Measurements from ENCODE around the gene PCDHGA7. TPM values are rescaled to one million over a fixed set of nuclear protein-coding genes. Genes with fewer than 3 reads are reported as not detected.
"Not testable (repeated sequence)": the region's sequence is repeated elsewhere in the genome, so short reads cannot be mapped to it uniquely, and the experiment has no call there.

The PCDHGA7 gene
- polyA plus RNA-seq, 1 donor (not counting 4 experiments of a cell fraction or from before 2014, with no cell fraction given), result 0.13 TPM

- Histone ChIP-seq H3K27me3 (ENCODE audit: control insufficient read depth, extremely low read depth, insufficient read depth, low read length) (peaks cover 15% of the 10 kb centered on the region), H3K4me1 (ENCODE audit: control insufficient read depth, extremely low read depth, insufficient read depth, low read length) (peaks cover 5% of the 10 kb centered on the region), H3K27ac (ENCODE audit: control insufficient read depth, insufficient read depth, low read length) (peak within 1 kb of the TSS; percentile 14), H3K9me3 (ENCODE audit: control insufficient read depth, low read depth, low read length) (peaks cover 23% of the 10 kb centered on the region), H3K36me3 (ENCODE audit: control insufficient read depth in 2 of 2, extremely low read depth in 1 of 2, insufficient read depth in 2 of 2, low read length in 2 of 2) (no peaks in the 10 kb centered on the region), H3K4me2 (ENCODE audit: control insufficient read depth, extremely low read depth, insufficient read depth, low read depth, low read length) (peak within 1 kb of the TSS; percentile 82), H2AFZ (ENCODE audit: control insufficient read depth, low read length) (peak within 1 kb of the TSS; percentile 80), H3K4me3 (ENCODE audit: control insufficient read depth in 2 of 3, extremely low read depth in 1 of 3, insufficient read depth in 2 of 3, low read depth in 1 of 3, low read length in 3 of 3) (peak within 1 kb of the TSS; percentile 35 to 76 (median 75)), H4K20me1 (ENCODE audit: control insufficient read depth, extremely low read depth, insufficient read depth, low read length) (no peaks in the 10 kb centered on the region), H3K79me2 (ENCODE audit: control insufficient read depth, insufficient read depth, low read length) (no peaks in the 10 kb centered on the region), H3K9me1 (ENCODE audit: control insufficient read depth, extremely low read depth, insufficient read depth, low read length) (no peaks in the 10 kb centered on the region), H3K9ac (ENCODE audit: control insufficient read depth, extremely low read depth, insufficient read depth, low read length) (peak within 1 kb of the TSS; percentile 66)
- FAIRE-seq (peak; percentile 26), DNase-seq (ENCODE audit: low read depth, low spot score) (no peak)
- TF ChIP-seq EZH2 (IDR thresholded peaks at IDR 0.05; ENCODE audit: low read length), result no peak
- TF ChIP-seq, protein P1, sequence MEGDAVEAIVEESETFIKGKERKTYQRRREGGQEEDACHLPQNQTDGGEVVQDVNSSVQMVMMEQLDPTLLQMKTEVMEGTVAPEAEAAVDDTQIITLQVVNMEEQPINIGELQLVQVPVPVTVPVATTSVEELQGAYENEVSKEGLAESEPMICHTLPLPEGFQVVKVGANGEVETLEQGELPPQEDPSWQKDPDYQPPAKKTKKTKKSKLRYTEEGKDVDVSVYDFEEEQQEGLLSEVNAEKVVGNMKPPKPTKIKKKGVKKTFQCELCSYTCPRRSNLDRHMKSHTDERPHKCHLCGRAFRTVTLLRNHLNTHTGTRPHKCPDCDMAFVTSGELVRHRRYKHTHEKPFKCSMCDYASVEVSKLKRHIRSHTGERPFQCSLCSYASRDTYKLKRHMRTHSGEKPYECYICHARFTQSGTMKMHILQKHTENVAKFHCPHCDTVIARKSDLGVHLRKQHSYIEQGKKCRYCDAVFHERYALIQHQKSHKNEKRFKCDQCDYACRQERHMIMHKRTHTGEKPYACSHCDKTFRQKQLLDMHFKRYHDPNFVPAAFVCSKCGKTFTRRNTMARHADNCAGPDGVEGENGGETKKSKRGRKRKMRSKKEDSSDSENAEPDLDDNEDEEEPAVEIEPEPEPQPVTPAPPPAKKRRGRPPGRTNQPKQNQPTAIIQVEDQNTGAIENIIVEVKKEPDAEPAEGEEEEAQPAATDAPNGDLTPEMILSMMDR (optimal IDR thresholded peaks at IDR 0.05 in 1 of 3, IDR thresholded peaks at IDR 0.05 in 1 of 3, conservative IDR thresholded peaks at IDR 0.05 in 1 of 3; ENCODE audit: extremely low read depth in 1 of 3, insufficient read depth in 2 of 3, low read length in 3 of 3), result peak; percentile 58 to 72 (median 67)
- dilution Hi-C loops (cut with MboI; ENCODE audit: extremely low pct_ligation_motif_present, low sequenced_read_pairs), result no loop called here
Measured at GRCh38 chr5:141412854-141413539, 30.5 kb downstream of the PCDHGA7 start, which contains the start of gene PCDHGA10. Gene PCDHGA10 (plus strand): TSS chr5:141412987. CDS start chr5:141413176, 189 bp downstream.

DNA sequence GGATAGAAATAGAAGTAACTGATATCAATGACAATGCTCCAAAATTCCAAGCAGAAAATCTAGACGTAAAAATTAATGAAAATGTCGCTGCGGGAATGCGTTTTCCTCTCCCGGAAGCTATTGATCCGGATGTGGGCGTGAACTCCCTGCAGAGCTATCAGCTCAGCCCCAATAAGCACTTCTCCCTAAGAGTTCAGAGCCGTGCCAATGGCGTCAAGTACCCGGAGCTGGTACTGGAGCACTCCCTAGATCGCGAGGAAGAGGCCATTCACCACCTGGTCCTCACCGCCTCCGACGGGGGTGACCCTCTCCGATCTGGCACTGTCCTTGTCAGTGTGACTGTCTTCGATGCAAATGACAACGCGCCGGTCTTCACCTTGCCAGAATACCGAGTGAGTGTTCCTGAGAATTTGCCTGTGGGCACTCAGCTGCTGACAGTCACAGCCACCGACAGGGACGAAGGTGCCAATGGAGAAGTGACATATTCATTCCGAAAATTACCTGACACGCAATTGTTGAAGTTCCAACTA, 31.1 kb downstream of the PCDHGA7 start:
- Histone ChIP-seq H3K36me3 (ENCODE audit: control insufficient read depth in 2 of 2, extremely low read depth in 1 of 2, insufficient read depth in 2 of 2, low read length in 2 of 2) (no peaks in the 10 kb centered on the region), H3K9me3 (ENCODE audit: control insufficient read depth, low read depth, low read length) (peaks cover 23% of the 10 kb centered on the region), H3K4me2 (ENCODE audit: control insufficient read depth, extremely low read depth, insufficient read depth, low read depth, low read length) (peak overlapping the region; percentile 82), H3K27me3 (ENCODE audit: control insufficient read depth, extremely low read depth, insufficient read depth, low read length) (peaks cover 15% of the 10 kb centered on the region), H3K9ac (ENCODE audit: control insufficient read depth, extremely low read depth, insufficient read depth, low read length) (no peak overlapping the region), H2AFZ (ENCODE audit: control insufficient read depth, low read length) (peak overlapping the region; percentile 80), H3K79me2 (ENCODE audit: control insufficient read depth, insufficient read depth, low read length) (no peaks in the 10 kb centered on the region), H3K4me1 (ENCODE audit: control insufficient read depth, extremely low read depth, insufficient read depth, low read length) (peaks cover 5% of the 10 kb centered on the region), H3K9me1 (ENCODE audit: control insufficient read depth, extremely low read depth, insufficient read depth, low read length) (no peaks in the 10 kb centered on the region), H3K27ac (ENCODE audit: control insufficient read depth, insufficient read depth, low read length) (no peak overlapping the region), H3K4me3 (ENCODE audit: control insufficient read depth in 2 of 3, extremely low read depth in 1 of 3, insufficient read depth in 2 of 3, low read depth in 1 of 3, low read length in 3 of 3) (peak overlapping the region; percentile 35 to 76 (median 75)), H4K20me1 (ENCODE audit: control insufficient read depth, extremely low read depth, insufficient read depth, low read length) (no peaks in the 10 kb centered on the region)
- DNase-seq (ENCODE audit: low read depth, low spot score) (no peak), FAIRE-seq (no peak)
- TF ChIP-seq EZH2 (IDR thresholded peaks at IDR 0.05; ENCODE audit: low read length), result no peak
- TF ChIP-seq, protein P1 (optimal IDR thresholded peaks at IDR 0.05 in 1 of 3, IDR thresholded peaks at IDR 0.05 in 1 of 3, conservative IDR thresholded peaks at IDR 0.05 in 1 of 3; ENCODE audit: extremely low read depth in 1 of 3, insufficient read depth in 2 of 3, low read length in 3 of 3), result no peak
- dilution Hi-C loops (cut with MboI; ENCODE audit: extremely low pct_ligation_motif_present, low sequenced_read_pairs), result no loop called here

DNA sequence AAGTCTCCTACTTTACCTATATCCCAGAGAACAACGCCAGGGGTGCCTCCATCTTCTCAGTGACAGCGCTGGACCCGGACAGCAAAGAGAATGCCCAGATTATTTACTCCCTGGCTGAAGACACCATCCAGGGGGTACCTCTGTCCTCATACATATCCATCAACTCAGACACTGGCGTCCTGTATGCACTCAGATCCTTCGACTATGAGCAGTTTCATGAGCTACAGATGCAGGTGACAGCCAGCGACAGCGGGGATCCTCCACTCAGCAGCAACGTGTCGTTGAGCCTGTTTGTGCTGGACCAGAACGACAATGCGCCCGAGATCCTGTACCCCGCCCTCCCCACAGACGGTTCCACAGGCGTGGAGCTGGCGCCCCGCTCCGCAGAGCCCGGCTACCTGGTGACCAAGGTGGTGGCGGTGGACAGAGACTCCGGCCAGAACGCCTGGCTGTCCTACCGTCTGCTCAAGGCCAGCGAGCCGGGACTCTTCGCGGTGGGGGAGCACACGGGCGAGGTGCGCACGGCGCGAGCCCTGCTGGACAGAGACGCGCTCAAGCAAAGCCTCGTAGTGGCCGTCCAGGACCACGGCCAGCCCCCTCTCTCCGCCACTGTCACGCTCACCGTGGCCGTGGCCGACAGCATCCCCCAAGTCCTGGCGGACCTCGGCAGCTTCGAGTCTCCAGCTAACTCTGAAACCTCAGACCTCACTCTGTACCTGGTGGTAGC, 32.2 kb downstream of the PCDHGA7 start:
- H3K9me1 ChIP-seq (ENCODE audit: control insufficient read depth, extremely low read depth, insufficient read depth, low read length); H3K4me2 ChIP-seq (ENCODE audit: control insufficient read depth, extremely low read depth, insufficient read depth, low read depth, low read length); H3K36me3 ChIP-seq (ENCODE audit: control insufficient read depth in 2 of 2, extremely low read depth in 1 of 2, insufficient read depth in 2 of 2, low read length in 2 of 2); H3K27ac ChIP-seq (ENCODE audit: control insufficient read depth, insufficient read depth, low read length); FAIRE-seq; dilution Hi-C loops (cut with MboI; ENCODE audit: extremely low pct_ligation_motif_present, low sequenced_read_pairs); H3K79me2 ChIP-seq (ENCODE audit: control insufficient read depth, insufficient read depth, low read length); H3K4me3 ChIP-seq (ENCODE audit: control insufficient read depth in 2 of 3, extremely low read depth in 1 of 3, insufficient read depth in 2 of 3, low read depth in 1 of 3, low read length in 3 of 3); H3K9ac ChIP-seq (ENCODE audit: control insufficient read depth, extremely low read depth, insufficient read depth, low read length); H3K4me1 ChIP-seq (ENCODE audit: control insufficient read depth, extremely low read depth, insufficient read depth, low read length); H2AFZ ChIP-seq (ENCODE audit: control insufficient read depth, low read length); H4K20me1 ChIP-seq (ENCODE audit: control insufficient read depth, extremely low read depth, insufficient read depth, low read length); DNase-seq (ENCODE audit: low read depth, low spot score): not testable (repeated sequence)
- peaks cover 23% of the 10 kb centered on the region for H3K9me3 ChIP-seq (ENCODE audit: control insufficient read depth, low read depth, low read length)
- peaks cover 22% of the 10 kb centered on the region for H3K27me3 ChIP-seq (ENCODE audit: control insufficient read depth, extremely low read depth, insufficient read depth, low read length)

All from keratinocyte (primary cell).